ENCODE results near the gene ACTR2. TPM values are rescaled to one million over a fixed set of nuclear protein-coding genes. Genes with fewer than 3 reads are reported as not detected.
"Not testable (repeated sequence)": the region's sequence is repeated elsewhere in the genome, so short reads cannot be mapped to it uniquely, and the experiment has no call there.

Gene ACTR2
- total RNA-seq, 1 experiment from 2014 or later, result 199 TPM

GRCh38 chr2:65220432-65221131, 7.0 kb upstream of the ACTR2 start:
- Histone ChIP-seq H3K36me3 (ENCODE audit: control insufficient read depth in 1 of 2, insufficient read depth in 2 of 2, low read length in 2 of 2) (no peaks in the 10 kb centered on the region), H3K27ac (ENCODE audit: low read depth, low read length) (no peak overlapping the region), H3K4me3 (replicated peaks in 1 of 2; ENCODE audit: low read depth in 1 of 2, low read length in 2 of 2) (no peak overlapping the region), H3K9ac (ENCODE audit: low read length) (no peak overlapping the region), H2AFZ (ENCODE audit: low read depth, low read length, poor library complexity, severe bottlenecking) (no peak overlapping the region), H3K79me2 (ENCODE audit: insufficient read depth, low read length) (no peaks in the 10 kb centered on the region), H3K27me3 (ENCODE audit: insufficient read depth, low read length) (no peaks in the 10 kb centered on the region), H3K4me1 (ENCODE audit: control insufficient read depth in 1 of 2, insufficient read depth in 2 of 2, low read length in 2 of 2) (no peaks in the 10 kb centered on the region), H3K9me2 (ENCODE audit: insufficient read depth) (no peaks in the 10 kb centered on the region), H3K4me2 (ENCODE audit: low read length) (no peak overlapping the region), H3K9me3 (ENCODE audit: control insufficient read depth in 1 of 2, insufficient read depth in 1 of 2, low read depth in 1 of 2, low read length in 2 of 2) (no peaks in the 10 kb centered on the region), H4K20me1 (ENCODE audit: insufficient read depth) (no peaks in the 10 kb centered on the region)
- ATAC-seq (no peak), DNase-seq (ENCODE audit: low read depth, low spot score) (no peak)
- ChIA-PET RAD21 (ENCODE audit: low non-redundant PET in 1 of 2, low total read pairs in 2 of 2, uncharacterized antibody in 2 of 2, unreplicated experiment in 2 of 2) (interaction anchor here in 1 of 2 experiments (0.7 kb wide), 1 partner anchor 91 kb away, joined by 3 read pairs; the partner anchor contains the start of gene RAB1A), CTCF (no interaction called here), POLR2A (no interaction called here)
- no TSS peak for BruUV-seq (replicated peaks)
- no peak for TF ChIP-seq CBX3 (IDR thresholded peaks at IDR 0.05; ENCODE audit: low read depth)
- no peak for TF ChIP-seq CEBPB (IDR thresholded peaks at IDR 0.05; ENCODE audit: low read depth)
- TF ChIP-seq POLR2A (IDR thresholded peaks at IDR 0.05; ENCODE audit: borderline replicate concordance, extremely low read depth, insufficient read depth, insufficient read length), result no peak
- no peak for TF ChIP-seq EZH2phosphoT487 (IDR thresholded peaks at IDR 0.05; ENCODE audit: borderline replicate concordance)
- TF ChIP-seq ZFX (IDR thresholded peaks at IDR 0.05), result no peak
- TF ChIP-seq ATF3 (IDR thresholded peaks at IDR 0.05), result no peak
- no peak for TF ChIP-seq REST (IDR thresholded peaks at IDR 0.05; ENCODE audit: low read depth)
- no peak for TF ChIP-seq ZBTB33 (IDR thresholded peaks at IDR 0.05; ENCODE audit: extremely low read depth, insufficient replicate concordance, low read length)
- no peak for TF ChIP-seq ELF1 (IDR thresholded peaks at IDR 0.05; ENCODE audit: borderline replicate concordance, low read depth)
- no peak for TF ChIP-seq SIN3A (IDR thresholded peaks at IDR 0.05; ENCODE audit: low read depth)
- intact Hi-C loops (cut with micrococcal nuclease), result no loop called here

- ATAC-seq; H3K79me2 ChIP-seq (ENCODE audit: insufficient read depth, low read length); H3K4me1 ChIP-seq (ENCODE audit: control insufficient read depth in 1 of 2, insufficient read depth in 2 of 2, low read length in 2 of 2); CTCF ChIA-PET; POLR2A ChIA-PET; intact Hi-C loops (cut with micrococcal nuclease); H3K4me3 ChIP-seq (replicated peaks in 1 of 2; ENCODE audit: low read depth in 1 of 2, low read length in 2 of 2); BruUV-seq (replicated peaks); DNase-seq (ENCODE audit: low read depth, low spot score); H3K27ac ChIP-seq (ENCODE audit: low read depth, low read length); H3K27me3 ChIP-seq (ENCODE audit: insufficient read depth, low read length); H3K9ac ChIP-seq (ENCODE audit: low read length); H3K4me2 ChIP-seq (ENCODE audit: low read length); H3K9me2 ChIP-seq (ENCODE audit: insufficient read depth); H3K36me3 ChIP-seq (ENCODE audit: control insufficient read depth in 1 of 2, insufficient read depth in 2 of 2, low read length in 2 of 2); H3K9me3 ChIP-seq (ENCODE audit: control insufficient read depth in 1 of 2, insufficient read depth in 1 of 2, low read depth in 1 of 2, low read length in 2 of 2); H4K20me1 ChIP-seq (ENCODE audit: insufficient read depth); RAD21 ChIA-PET (ENCODE audit: low non-redundant PET in 1 of 2, low total read pairs in 2 of 2, uncharacterized antibody in 2 of 2, unreplicated experiment in 2 of 2); H2AFZ ChIP-seq (ENCODE audit: low read depth, low read length, poor library complexity, severe bottlenecking): not testable (repeated sequence)
Observed at GRCh38 chr2:65221275-65221674, 6.4 kb upstream of the ACTR2 start.
